ENCODE measurements around the gene KCTD5. TPM values are rescaled to one million over a fixed set of nuclear protein-coding genes. Genes with fewer than 3 reads are reported as not detected.

Gene KCTD5
- total and polyA plus RNA-seq, 2 experiments from 2014 or later = 19.7 to 31.8 TPM

- H3K27me3 ChIP-seq (ENCODE audit: insufficient read depth) = no peaks in the 10 kb centered on the region
- no peak overlapping the region for H2AFZ ChIP-seq
- H3K9me2 ChIP-seq (ENCODE audit: insufficient read depth) = no peaks in the 10 kb centered on the region
- Mint-ChIP-seq H3K36me3 (ENCODE audit: low read depth) (peaks cover 12% of the 10 kb centered on the region; the same call in 2 of the 3 replicates), H3K4me1 (no peaks in the 10 kb centered on the region), H3K4me3 (no peak overlapping the region), H3K27ac (no peak overlapping the region), H3K9me3 (no peaks in the 10 kb centered on the region), H3K27me3 (ENCODE audit: insufficient read depth, low read depth, poor library complexity) (peaks cover 10% of the 10 kb centered on the region)
- no peak overlapping the region for H3K4me2 ChIP-seq
- no peak for DNase-seq (ENCODE audit: low spot score)
- 0 out of 2 replicates have a peak, but pooled peaks cover 5% of the 10 kb centered on the region for H3K36me3 ChIP-seq (ENCODE audit: insufficient read depth)
- H3K79me2 ChIP-seq (replicated peaks; ENCODE audit: insufficient read depth) = no peaks in the 10 kb centered on the region
- no peak for TF ChIP-seq ETS1 (IDR thresholded peaks at IDR 0.05)
- no peak for TF ChIP-seq ZNF114 (CRISPR knock-in tag; IDR thresholded peaks at IDR 0.05)
- no peak for TF ChIP-seq ZNF462 (CRISPR knock-in tag; IDR thresholded peaks at IDR 0.05)
- TF ChIP-seq JUNB (IDR thresholded peaks at IDR 0.05; ENCODE audit: unreplicated experiment) = no peak
- TF ChIP-seq CTCF (conservative IDR thresholded peaks at IDR 0.05; ENCODE audit: low read depth in 2 of 2) = no peak
- no peak for TF ChIP-seq CREB1 (CRISPR knock-in tag; IDR thresholded peaks at IDR 0.05; ENCODE audit: low read depth)
- no peak for TF ChIP-seq ZNF331 (CRISPR knock-in tag; IDR thresholded peaks at IDR 0.05; ENCODE audit: low read depth)
- no peak for TF ChIP-seq EZH2phosphoT487 (IDR thresholded peaks at IDR 0.05; ENCODE audit: unreplicated experiment)
- TF ChIP-seq NANOG (IDR thresholded peaks at IDR 0.05; ENCODE audit: borderline replicate concordance) = no peak
- TF ChIP-seq POLR2AphosphoS5 (IDR thresholded peaks at IDR 0.05; ENCODE audit: low read depth) = no peak
- TF ChIP-seq STAT1 (IDR thresholded peaks at IDR 0.05; ENCODE audit: unreplicated experiment) = no peak
- TF ChIP-seq REST (IDR thresholded peaks at IDR 0.05; ENCODE audit: unreplicated experiment) = no peak
- no peaks in the 10 kb centered on the region; the same call in 1 of the 2 replicates for H4K20me1 ChIP-seq (replicated peaks; ENCODE audit: insufficient read depth)
- H3K4me1 ChIP-seq (ENCODE audit: insufficient read depth) = no peaks in the 10 kb centered on the region
- H3K4me3 ChIP-seq = no peak overlapping the region
- H3F3A ChIP-seq (replicated peaks; ENCODE audit: low read depth) = no peaks in the 10 kb centered on the region; the same call in 1 of the 2 replicates
- no peak for ATAC-seq
- no peak overlapping the region for H3K27ac ChIP-seq (ENCODE audit: low read depth)
Observed at GRCh38 chr16:2709588-2709984, 27.3 kb downstream of the KCTD5 start.

All from GM23338 (cell line).